ENCODE results near the gene KRT81. TPM values are rescaled to one million over a fixed set of nuclear protein-coding genes. Genes with fewer than 3 reads are reported as not detected.
A peak's percentile ranks its signal among the peaks of the same experiment; 100 is the strongest.

Gene KRT81
- total RNA-seq, 1 experiment from 2014 or later, result 0.70 TPM

DNA sequence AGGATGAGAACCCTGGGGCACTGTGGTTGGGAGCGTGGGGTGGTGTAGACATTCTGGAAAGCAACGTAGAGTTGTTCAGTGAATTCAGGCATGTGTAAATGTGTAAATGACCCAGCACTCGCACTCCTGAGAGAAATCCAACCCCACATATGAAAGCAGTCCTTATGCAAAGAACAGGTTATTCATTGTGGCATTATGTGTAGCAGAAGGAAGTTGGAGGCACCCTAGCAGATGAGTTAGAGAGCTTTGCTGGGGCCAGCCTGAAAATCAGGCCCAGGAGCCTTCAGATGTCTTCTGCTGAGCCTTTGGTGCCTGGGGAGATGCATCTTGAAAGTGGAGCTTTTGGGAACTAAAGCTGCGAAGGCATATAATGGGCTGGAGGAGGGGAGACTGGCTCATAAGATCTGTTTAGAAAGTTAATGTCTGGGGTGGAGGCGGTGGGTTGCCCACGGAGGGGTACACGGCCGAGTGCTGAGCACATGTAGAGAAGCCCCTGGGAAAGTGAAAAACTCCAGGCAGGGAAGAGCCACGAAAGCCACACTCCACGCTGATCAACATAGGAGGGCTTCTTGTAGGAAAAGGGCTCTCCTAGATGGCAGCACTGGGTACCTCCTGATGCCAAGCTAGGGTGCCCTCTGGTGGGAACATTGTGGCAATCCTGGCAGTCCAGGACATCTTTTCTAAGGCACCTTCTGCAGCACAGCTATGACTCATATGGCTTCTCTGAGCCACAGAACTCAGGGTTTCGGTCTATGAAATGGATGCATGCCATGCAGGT lies 35.9 kb upstream of the KRT81 start:
- DNase-seq (ENCODE audit: low spot score) (peak; percentile 78), ATAC-seq (peak; percentile 98)
- Mint-ChIP-seq H3K4me3 (no peak overlapping the region), H3K9me3 (no peaks in the 10 kb centered on the region), H3K4me1 (peaks cover 4% of the 10 kb centered on the region; the same call in 1 of the 2 replicates), H3K27ac (no peak overlapping the region), H3K36me3 (no peaks in the 10 kb centered on the region), H3K27me3 (ENCODE audit: low read depth) (no peaks in the 10 kb centered on the region; the same call in 1 of the 2 replicates)
- TF ChIP-seq TEAD1 (CRISPR knock-in tag; IDR thresholded peaks at IDR 0.05), result 0 out of 2 replicates have a peak, but pooled peaks have one; percentile 19
- TF ChIP-seq, protein P1, sequence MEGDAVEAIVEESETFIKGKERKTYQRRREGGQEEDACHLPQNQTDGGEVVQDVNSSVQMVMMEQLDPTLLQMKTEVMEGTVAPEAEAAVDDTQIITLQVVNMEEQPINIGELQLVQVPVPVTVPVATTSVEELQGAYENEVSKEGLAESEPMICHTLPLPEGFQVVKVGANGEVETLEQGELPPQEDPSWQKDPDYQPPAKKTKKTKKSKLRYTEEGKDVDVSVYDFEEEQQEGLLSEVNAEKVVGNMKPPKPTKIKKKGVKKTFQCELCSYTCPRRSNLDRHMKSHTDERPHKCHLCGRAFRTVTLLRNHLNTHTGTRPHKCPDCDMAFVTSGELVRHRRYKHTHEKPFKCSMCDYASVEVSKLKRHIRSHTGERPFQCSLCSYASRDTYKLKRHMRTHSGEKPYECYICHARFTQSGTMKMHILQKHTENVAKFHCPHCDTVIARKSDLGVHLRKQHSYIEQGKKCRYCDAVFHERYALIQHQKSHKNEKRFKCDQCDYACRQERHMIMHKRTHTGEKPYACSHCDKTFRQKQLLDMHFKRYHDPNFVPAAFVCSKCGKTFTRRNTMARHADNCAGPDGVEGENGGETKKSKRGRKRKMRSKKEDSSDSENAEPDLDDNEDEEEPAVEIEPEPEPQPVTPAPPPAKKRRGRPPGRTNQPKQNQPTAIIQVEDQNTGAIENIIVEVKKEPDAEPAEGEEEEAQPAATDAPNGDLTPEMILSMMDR (IDR thresholded peaks at IDR 0.05), result peak; percentile 26; the same call in 1 of the 2 replicates
- TF ChIP-seq EMX1 (CRISPR knock-in tag; IDR thresholded peaks at IDR 0.05), result no peak
- POLR2A ChIA-PET, result no interaction called here
- CTCF ChIA-PET, result interaction anchor here (0.5 to 3.9 kb wide), 62 partner anchors 8 to 577 kb away, joined by 3 to 48 read pairs (median 6); partner anchors contain the start of genes KRT7, KRT8 and KRT85

- ATAC-seq (no peak), DNase-seq (ENCODE audit: low spot score) (no peak)
- ChIA-PET POLR2A (no interaction called here), CTCF (interaction anchor here (1.1 to 1.5 kb wide), 4 partner anchors 38 to 555 kb away, joined by 3 to 7 read pairs (median 4); no protein-coding TSS in a partner anchor)
- Mint-ChIP-seq H3K9me3 (no peaks in the 10 kb centered on the region), H3K27me3 (ENCODE audit: low read depth) (peaks cover under 1% of the 10 kb centered on the region; the same call in 1 of the 2 replicates), H3K36me3 (no peaks in the 10 kb centered on the region), H3K4me3 (no peak overlapping the region), H3K4me1 (peaks cover 4% of the 10 kb centered on the region; the same call in 1 of the 2 replicates), H3K27ac (no peak overlapping the region)
- TF ChIP-seq NFATC4 (CRISPR knock-in tag; IDR thresholded peaks at IDR 0.05) (no peak), FOXP1 (CRISPR knock-in tag; IDR thresholded peaks at IDR 0.05; ENCODE audit: borderline replicate concordance) (no peak), FOXK1 (CRISPR knock-in tag; IDR thresholded peaks at IDR 0.05) (no peak), ZNF232 (CRISPR knock-in tag; IDR thresholded peaks at IDR 0.05) (no peak), NR1H2 (CRISPR knock-in tag; IDR thresholded peaks at IDR 0.05) (no peak), TCF7 (CRISPR knock-in tag; IDR thresholded peaks at IDR 0.05; ENCODE audit: low read depth) (no peak), MXD4 (CRISPR knock-in tag; IDR thresholded peaks at IDR 0.05; ENCODE audit: borderline replicate concordance) (no peak)
These were observed 32.8 kb upstream of the KRT81 start for GRCh38 chr12:52324153-52324444.

- CTCF ChIA-PET, result interaction anchor here (1.3 to 1.5 kb wide), 4 partner anchors 38 to 556 kb away, joined by 3 to 7 read pairs (median 4); no protein-coding TSS in a partner anchor
- TF ChIP-seq ZNF263 (CRISPR knock-in tag; IDR thresholded peaks at IDR 0.05; ENCODE audit: low read depth) (no peak), GTF2I (CRISPR knock-in tag; conservative IDR thresholded peaks at IDR 0.05) (no peak), CDX4 (CRISPR knock-in tag; IDR thresholded peaks at IDR 0.05; ENCODE audit: borderline replicate concordance) (no peak), ZNF219 (CRISPR knock-in tag; IDR thresholded peaks at IDR 0.05; ENCODE audit: borderline replicate concordance) (no peak), ZNF396 (CRISPR knock-in tag; IDR thresholded peaks at IDR 0.05; ENCODE audit: borderline replicate concordance) (no peak), SOX15 (CRISPR knock-in tag; IDR thresholded peaks at IDR 0.05) (no peak), ZBTB21 (CRISPR knock-in tag; IDR thresholded peaks at IDR 0.05; ENCODE audit: borderline replicate concordance) (no peak), TCF7 (CRISPR knock-in tag; IDR thresholded peaks at IDR 0.05; ENCODE audit: low read depth) (no peak), FOXP4 (CRISPR knock-in tag; IDR thresholded peaks at IDR 0.05) (no peak), SP1 (CRISPR knock-in tag; conservative IDR thresholded peaks at IDR 0.05) (no peak), CREM (CRISPR knock-in tag; IDR thresholded peaks at IDR 0.05) (no peak), HMGA2 (CRISPR knock-in tag; IDR thresholded peaks at IDR 0.05) (no peak), PRRX2 (CRISPR knock-in tag; IDR thresholded peaks at IDR 0.05) (no peak), HMGXB4 (CRISPR knock-in tag; IDR thresholded peaks at IDR 0.05) (no peak), CREB1 (CRISPR knock-in tag; IDR thresholded peaks at IDR 0.05) (no peak), ETV6 (CRISPR knock-in tag; IDR thresholded peaks at IDR 0.05) (no peak)
- TF ChIP-seq, protein P2, sequence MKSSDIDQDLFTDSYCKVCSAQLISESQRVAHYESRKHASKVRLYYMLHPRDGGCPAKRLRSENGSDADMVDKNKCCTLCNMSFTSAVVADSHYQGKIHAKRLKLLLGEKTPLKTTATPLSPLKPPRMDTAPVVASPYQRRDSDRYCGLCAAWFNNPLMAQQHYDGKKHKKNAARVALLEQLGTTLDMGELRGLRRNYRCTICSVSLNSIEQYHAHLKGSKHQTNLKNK (CRISPR knock-in tag; IDR thresholded peaks at IDR 0.05), result no peak
- Mint-ChIP-seq H3K4me1 (peaks cover 4% of the 10 kb centered on the region; the same call in 1 of the 2 replicates), H3K27me3 (ENCODE audit: low read depth) (peaks cover 4% of the 10 kb centered on the region; the same call in 1 of the 2 replicates), H3K4me3 (no peak overlapping the region), H3K9me3 (no peaks in the 10 kb centered on the region), H3K27ac (no peak overlapping the region), H3K36me3 (no peaks in the 10 kb centered on the region)
- POLR2A ChIA-PET, result no interaction called here
- no peak for ATAC-seq
- DNase-seq (ENCODE audit: low spot score), result no peak
These were observed 32.2 kb upstream of the KRT81 start for GRCh38 chr12:52323416-52324152.

Measured in WTC11 (cell line).